GM10266 (cell line): ENCODE measurements around the gene TESMIN.

Source experiments
- DNase-seq: peaks from one replicate; pipeline ENCODE4 v3.0.0; 2012; ENCODE audit errors: extremely low spot score
- TF ChIP-seq, protein P1 (sequence below): IDR thresholded peaks from 2 replicates; pipeline ENCODE4 v1.5.1; 2012; ENCODE audit warnings: mild to moderate bottlenecking, low read depth; ENCODE audit not compliant: control insufficient read depth, insufficient read depth; ENCODE audit errors: missing control alignments

The TESMIN gene

GRCh38 chr11:68669301-68670090, 81.8 kb downstream of the TESMIN start:
- TF ChIP-seq, protein P1, sequence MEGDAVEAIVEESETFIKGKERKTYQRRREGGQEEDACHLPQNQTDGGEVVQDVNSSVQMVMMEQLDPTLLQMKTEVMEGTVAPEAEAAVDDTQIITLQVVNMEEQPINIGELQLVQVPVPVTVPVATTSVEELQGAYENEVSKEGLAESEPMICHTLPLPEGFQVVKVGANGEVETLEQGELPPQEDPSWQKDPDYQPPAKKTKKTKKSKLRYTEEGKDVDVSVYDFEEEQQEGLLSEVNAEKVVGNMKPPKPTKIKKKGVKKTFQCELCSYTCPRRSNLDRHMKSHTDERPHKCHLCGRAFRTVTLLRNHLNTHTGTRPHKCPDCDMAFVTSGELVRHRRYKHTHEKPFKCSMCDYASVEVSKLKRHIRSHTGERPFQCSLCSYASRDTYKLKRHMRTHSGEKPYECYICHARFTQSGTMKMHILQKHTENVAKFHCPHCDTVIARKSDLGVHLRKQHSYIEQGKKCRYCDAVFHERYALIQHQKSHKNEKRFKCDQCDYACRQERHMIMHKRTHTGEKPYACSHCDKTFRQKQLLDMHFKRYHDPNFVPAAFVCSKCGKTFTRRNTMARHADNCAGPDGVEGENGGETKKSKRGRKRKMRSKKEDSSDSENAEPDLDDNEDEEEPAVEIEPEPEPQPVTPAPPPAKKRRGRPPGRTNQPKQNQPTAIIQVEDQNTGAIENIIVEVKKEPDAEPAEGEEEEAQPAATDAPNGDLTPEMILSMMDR, result no peak
- DNase-seq, result no peak

- TF ChIP-seq, protein P1, result no peak
- DNase-seq, result no peak
These were observed 83.5 kb downstream of the TESMIN start for GRCh38 chr11:68667511-68668500.

- no peak for DNase-seq
- TF ChIP-seq, protein P1, result no peak
These were observed 84.5 kb downstream of the TESMIN start for GRCh38 chr11:68666849-68667248.

DNA sequence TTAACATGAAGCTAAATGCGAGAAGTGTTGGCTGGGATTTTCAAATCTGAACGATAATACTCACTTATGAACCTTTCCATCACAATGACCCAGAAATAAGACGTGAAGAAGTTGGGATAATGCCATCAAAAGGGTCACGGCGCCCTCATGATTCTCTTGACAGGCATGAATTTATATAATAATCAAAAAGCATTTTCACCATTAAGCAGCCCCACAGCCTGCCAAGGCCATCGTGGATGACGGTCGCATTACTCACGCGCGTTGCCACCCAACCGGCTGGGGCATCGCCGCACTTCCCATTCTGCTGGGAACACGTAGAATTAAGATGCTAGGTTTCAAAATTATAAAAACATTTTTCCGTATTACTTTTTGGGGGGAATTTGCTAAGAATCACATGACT, 85.9 kb downstream of the TESMIN start:
- DNase-seq, result no peak
- TF ChIP-seq, protein P1, result no peak

DNA sequence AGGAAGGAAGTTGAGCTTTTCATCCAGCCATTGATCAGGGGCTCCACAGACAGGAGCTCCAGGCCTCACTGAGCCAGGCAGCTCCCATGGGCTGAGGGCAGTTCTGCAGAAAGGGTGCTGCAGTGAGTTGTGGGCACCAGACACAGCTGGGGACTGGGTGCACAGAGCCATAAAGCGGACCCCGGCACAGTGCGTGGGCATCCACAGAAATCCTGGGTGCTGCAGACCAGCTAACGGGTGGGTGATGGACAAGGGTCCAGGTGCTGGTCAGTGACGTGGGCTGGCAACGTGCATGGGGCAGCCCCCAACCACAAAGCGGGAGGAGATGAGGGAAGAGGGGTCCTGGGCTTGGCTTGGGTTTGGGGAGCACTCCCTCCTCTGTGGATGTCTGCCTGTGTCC, 86.4 kb downstream of the TESMIN start:
- no peak for DNase-seq
- TF ChIP-seq, protein P1, result no peak

- TF ChIP-seq, protein P1, result no peak
- DNase-seq, result no peak
These were observed 87.2 kb downstream of the TESMIN start for GRCh38 chr11:68664141-68664540.
